OCI-M2 (cell line): ENCODE data around the gene ASB2.

Experiments used
- DNase-seq: peaks from one replicate; lab custom pipeline; 2025; ENCODE audit not compliant: unreplicated experiment; lab: John Stamatoyannopoulos, UW

ASB2 gene

GRCh38 chr14:93929657-93930056 is 46.7 kb downstream of the ASB2 start:
- DNase-seq: no peak

- no peak for DNase-seq
Observed at GRCh38 chr14:93929048-93929535, 47.3 kb downstream of the ASB2 start.

- no peak for DNase-seq
Observed at GRCh38 chr14:93928184-93929047, 48.0 kb downstream of the ASB2 start.

GRCh38 chr14:93927800-93928145 is 48.6 kb downstream of the ASB2 start:
- DNase-seq: no peak

GRCh38 chr14:93926873-93927799 is 49.2 kb downstream of the ASB2 start, which contains the start of gene FAM181A:
Gene FAM181A, plus strand, starts transcription at chr14:93927344. Its CDS starts 942 bp downstream, at chr14:93928286.
- no peak for DNase-seq

GRCh38 chr14:93926245-93926872 is 50.0 kb downstream of the ASB2 start:
- DNase-seq: no peak

DNA sequence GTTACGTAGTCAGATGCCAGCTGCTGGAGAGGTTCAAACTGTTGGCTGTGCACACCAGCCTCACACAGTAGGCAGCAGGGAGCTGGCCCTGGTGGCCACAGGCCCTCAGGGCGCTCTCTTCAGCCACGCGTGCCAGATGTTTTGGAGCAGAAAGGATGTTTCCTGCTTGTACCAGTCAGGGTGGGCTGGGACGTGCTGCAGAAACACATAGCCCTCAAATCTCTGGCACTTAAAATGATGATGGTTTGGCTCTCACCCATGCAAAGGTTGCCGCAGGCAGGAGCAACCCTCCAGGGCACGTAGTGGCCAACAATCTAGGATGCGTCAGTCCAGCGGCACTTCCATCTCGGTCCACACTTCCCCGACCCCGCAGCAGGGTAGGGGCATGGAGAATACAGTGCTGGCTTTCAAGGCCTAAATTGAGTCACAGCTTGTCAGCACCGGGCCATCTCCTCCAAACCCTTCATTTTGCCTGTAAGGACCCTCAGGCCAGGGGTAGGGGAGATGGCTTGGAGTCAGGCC is 50.9 kb downstream of the ASB2 start:
- DNase-seq: no peak

- no peak for DNase-seq
Observed at GRCh38 chr14:93924592-93925355, 51.6 kb downstream of the ASB2 start.

DNA sequence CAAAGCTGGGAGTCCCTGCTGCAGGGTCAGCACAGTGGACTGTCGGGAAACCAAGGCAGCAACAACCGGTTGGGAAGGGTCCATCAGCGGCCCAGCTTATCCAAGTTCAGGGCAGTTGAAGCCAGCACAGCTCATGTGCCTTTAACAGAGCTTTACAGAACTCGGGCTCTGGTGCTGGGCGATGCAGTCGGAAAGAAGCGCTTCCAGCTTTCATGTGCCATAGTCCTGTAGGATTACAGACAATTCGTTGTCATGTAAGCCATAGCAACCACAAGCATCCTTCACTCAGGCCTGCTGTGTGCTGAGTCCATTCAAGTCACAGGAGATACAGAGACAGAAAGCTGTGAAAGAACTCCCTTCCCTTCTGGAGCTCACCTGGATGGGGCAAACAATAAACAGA is 52.7 kb downstream of the ASB2 start:
- DNase-seq: no peak

DNA sequence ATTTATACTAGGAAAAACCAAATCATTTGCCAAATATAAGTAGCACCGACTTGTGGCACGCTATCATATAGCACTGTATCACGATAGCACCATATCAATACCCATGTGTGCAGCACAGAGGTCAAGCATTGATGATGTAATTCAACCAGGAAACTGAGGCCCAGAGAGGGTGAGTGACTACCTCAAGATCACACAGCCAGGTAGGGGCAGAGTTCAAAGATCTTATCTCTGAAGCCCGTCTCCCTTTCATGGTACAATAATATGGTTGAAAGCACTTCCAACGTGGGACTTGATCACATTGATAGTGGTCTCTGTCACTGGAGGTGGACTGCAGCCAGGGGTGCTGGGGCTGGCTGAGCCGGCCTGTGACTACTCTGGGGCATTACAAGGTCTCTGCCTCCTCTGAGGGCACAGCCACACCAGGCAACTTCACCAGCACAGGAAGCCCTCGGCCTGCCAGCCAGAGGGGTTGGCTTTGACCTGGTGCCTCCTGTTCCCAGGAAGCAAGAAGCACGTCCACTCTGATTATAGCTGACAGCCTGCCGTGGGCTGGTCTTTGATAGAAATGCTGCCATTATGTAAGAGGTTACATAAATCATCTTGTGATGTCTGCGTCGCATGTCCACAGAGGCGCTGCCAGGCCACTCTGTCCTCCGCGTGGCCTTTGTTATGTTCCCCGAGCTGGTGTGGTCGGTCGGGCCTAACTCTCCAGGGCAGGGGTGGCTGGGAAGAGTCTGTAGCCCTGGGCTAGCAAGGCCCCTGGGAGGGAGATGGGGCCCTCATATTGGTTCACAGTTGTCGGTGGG is 55.2 kb downstream of the ASB2 start:
- DNase-seq: no peak

- no peak for DNase-seq
Observed at GRCh38 chr14:93917141-93917540, 59.2 kb downstream of the ASB2 start.

DNA sequence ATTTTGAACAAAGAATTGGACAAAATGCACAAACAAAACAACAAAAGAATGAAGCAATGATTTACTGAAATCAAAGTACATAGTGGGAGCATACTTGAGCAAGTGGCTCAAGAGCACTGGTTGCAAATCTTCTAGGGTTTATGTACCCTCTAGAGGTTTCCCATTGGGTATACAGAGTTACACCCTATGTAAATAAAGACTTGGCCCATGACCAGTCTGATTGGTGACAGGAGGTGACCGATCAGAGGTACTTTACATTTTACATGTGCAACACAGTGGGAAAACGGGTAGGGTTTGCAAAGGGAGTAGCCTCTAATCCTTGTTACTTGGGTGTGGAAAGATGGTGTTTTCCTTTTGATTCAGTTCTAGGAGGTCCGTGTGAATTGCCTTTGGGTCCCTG is 59.9 kb downstream of the ASB2 start:
- no peak for DNase-seq

- DNase-seq: no peak
Observed at GRCh38 chr14:93915800-93916199, 60.6 kb downstream of the ASB2 start.

- DNase-seq: no peak
Observed at GRCh38 chr14:93915070-93915705, 61.2 kb downstream of the ASB2 start.

GRCh38 chr14:93914278-93914677 is 62.1 kb downstream of the ASB2 start:
- no peak for DNase-seq

DNA sequence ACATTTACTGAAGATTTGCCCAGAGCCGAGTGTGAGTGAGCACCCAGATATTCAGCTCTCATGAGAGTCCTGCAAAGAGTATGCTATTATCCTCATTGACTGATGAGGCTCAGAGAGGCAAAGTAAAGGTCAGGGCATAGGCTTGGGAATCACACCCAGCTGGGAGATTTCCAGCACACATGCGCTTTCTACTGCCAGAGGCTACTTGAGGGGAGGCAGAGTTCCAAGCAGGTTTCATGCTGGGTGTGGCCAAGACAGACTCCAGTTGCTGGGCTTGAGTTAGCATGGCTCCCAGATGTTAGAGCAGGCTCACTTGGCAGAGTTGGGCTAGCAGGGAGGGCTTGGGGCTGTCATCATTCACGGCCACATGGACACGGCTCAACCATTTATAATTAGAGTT is 63.6 kb downstream of the ASB2 start:
- DNase-seq: no peak

DNA sequence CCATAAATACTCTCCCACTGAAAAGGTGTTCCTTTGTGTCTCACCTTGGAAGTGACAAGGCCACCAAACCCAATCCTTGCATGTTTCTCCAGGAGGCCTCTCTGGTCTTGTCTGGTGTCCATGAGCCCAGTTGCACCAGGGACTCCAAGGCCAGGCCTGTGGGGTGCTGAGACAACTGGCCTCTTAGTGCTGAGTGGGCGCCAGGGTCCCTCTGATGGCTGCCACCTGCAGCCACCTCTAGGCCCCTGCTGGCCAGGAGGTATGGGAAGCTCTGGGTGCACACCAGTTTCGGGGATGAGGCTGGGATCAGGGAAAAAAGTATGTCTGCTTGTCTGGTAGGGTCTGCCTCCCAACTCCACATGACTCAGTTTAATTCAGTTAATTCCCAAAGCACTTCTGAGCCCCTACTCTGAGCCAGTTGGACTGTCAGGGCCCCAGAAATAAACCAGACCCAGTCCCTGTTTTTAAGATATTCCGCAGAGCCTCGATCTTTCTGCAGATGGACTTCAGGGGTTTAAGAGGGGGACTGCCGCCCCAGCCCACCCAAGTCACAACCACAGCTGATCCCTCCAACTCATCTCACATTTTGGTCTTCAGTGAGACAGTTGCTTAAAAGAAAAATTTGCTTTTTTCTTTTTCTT is 64.3 kb downstream of the ASB2 start:
- no peak for DNase-seq

DNA sequence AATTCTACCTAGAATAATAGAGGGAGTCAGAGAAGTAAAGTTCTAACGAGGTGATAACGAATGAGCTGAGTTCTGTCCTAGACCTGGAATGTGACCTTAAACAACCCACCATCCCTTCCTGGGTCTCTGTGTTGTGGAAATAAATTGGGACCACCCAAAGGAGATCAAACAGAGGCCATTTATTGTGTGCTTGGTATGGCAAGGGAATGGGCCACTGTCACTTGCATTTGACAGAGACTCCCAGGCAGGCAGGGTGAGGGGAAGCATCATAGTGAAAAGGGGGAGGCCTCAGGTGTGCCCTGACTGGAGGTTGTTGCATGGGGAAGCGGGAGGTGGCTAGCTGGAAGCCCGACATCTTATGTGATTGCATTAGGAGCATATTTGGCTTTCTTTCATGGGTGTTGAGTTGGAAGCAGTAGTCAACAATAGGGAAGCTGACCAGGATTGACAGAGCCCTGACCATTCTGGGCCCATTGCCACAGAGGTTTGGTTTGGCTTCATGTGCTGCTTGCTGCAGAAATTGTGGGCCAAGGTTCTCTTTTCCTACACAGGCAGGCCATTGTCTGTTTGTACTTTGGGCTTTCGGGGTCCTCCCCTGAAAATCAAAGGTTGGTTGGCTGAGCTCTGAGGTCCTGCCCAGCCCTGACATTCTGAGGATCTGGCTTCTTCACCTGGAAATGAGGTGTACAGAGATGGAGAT is 66.8 kb downstream of the ASB2 start:
- no peak for DNase-seq
